H1 (cell line): ENCODE measurements around the gene NTRK1. TPM values are rescaled to one million over a fixed set of nuclear protein-coding genes. Genes with fewer than 3 reads are reported as not detected.

Experiments used
- CTCF ChIA-PET: fragments of 300-600 bp; sonication (Branson Sonifier 250); formaldehyde crosslinking; loops from one replicate; lab custom pipeline; 2021; ENCODE audit not compliant: partially characterized antibody; lab: Charles Lee
- POLR2A ChIA-PET: fragments of 300-600 bp; sonication (Branson Sonifier 250); formaldehyde crosslinking; loops from one replicate; lab custom pipeline; 2021; ENCODE audit warnings: inconsistent platforms; ENCODE audit not compliant: partially characterized antibody; lab: Charles Lee
- DNase-seq, 2 experiments: peaks; one replicate each; pipeline versions ENCODE4 v3.0.0 to v3.0.0-alpha.2; 2010 to 2022; ENCODE audit warnings: low spot score in 2 of 2, low read depth in 1 of 2, mixed read lengths in 1 of 2
- FAIRE-seq: peaks from 2 replicates; lab custom pipeline; 2011; peaks lifted over from hg19 to GRCh38; lab: Jason Lieb, UNC
- H2AFZ ChIP-seq: 2 replicates; pipeline ENCODE4 v1.8.1; 2012; ENCODE audit warnings: low read length, inconsistent platforms
- H2AK5ac ChIP-seq: 2 replicates; pipeline ENCODE4 v1.6.1; 2013; ENCODE audit warnings: low read depth, low read length
- H2BK120ac ChIP-seq: replicated peaks from 2 replicates; pipeline ENCODE3; 2013; ENCODE audit warnings: low read depth, low read length, inconsistent platforms
- H2BK12ac ChIP-seq: 2 replicates; pipeline ENCODE4 v1.6.1; 2013; ENCODE audit warnings: low read depth, low read length
- H2BK15ac ChIP-seq: 2 replicates; pipeline ENCODE4 v1.6.1; 2013; ENCODE audit warnings: low read length
- H2BK20ac ChIP-seq: 2 replicates; pipeline ENCODE4 v1.6.1; 2013; ENCODE audit warnings: low read length
- H2BK5ac ChIP-seq: 2 replicates; pipeline ENCODE4 v1.6.1; 2013; ENCODE audit warnings: low read depth, low read length
- H3K14ac ChIP-seq: 2 replicates; pipeline ENCODE4 v1.6.1; 2013; ENCODE audit warnings: inconsistent platforms; ENCODE audit not compliant: insufficient read length
- H3K18ac ChIP-seq: 2 replicates; pipeline ENCODE4 v1.6.1; 2013; ENCODE audit warnings: low read length; ENCODE audit errors: extremely low read depth
- H3K23ac ChIP-seq: 2 replicates; pipeline ENCODE4 v1.6.1; 2013; ENCODE audit warnings: inconsistent platforms; ENCODE audit not compliant: insufficient read length
- H3K23me2 ChIP-seq: 2 replicates; pipeline ENCODE4 v1.6.1; 2013; ENCODE audit warnings: low read depth, low read length
- H3K27ac ChIP-seq: 2 replicates; pipeline ENCODE4 v1.6.1; 2011; ENCODE audit warnings: low read depth, low read length, inconsistent platforms
- H3K27me3 ChIP-seq, 4 experiments: replicated peaks in 1 of 4; 1 replicate in 1 of 4; 2 replicates in 3 of 4; pipeline versions ENCODE4 v1.6.1 to v1.8.1; 2011 to 2013; ENCODE audit warnings: low read length in 3 of 4, mild to moderate bottlenecking in 3 of 4, inconsistent platforms in 2 of 4, mixed read lengths in 2 of 4, moderate library complexity in 1 of 4; ENCODE audit not compliant: control insufficient read depth in 3 of 4, insufficient read depth in 3 of 4; ENCODE audit errors: extremely low read depth in 1 of 4
- H3K36me3 ChIP-seq, 4 experiments: 2 replicates each; pipeline versions ENCODE4 v1.6.1 to v1.8.1; 2011 to 2013; ENCODE audit warnings: mild to moderate bottlenecking in 4 of 4, low read length in 3 of 4, moderate library complexity in 2 of 4, control low read depth in 1 of 4, inconsistent platforms in 1 of 4; ENCODE audit not compliant: insufficient read depth in 4 of 4, control insufficient read depth in 2 of 4
- H3K4ac ChIP-seq: replicated peaks from 2 replicates; pipeline ENCODE3; 2013; ENCODE audit warnings: low read length, low read depth, mixed read lengths, inconsistent platforms; ENCODE audit not compliant: insufficient read length
- H3K4me1 ChIP-seq, 4 experiments: replicated peaks in 1 of 4; 1 replicate in 1 of 4; 2 replicates in 3 of 4; pipeline versions ENCODE4 v1.6.1 to v1.8.1; 2011 to 2013; ENCODE audit warnings: low read length in 3 of 4, inconsistent platforms in 2 of 4, mixed read lengths in 1 of 4; ENCODE audit not compliant: insufficient read depth in 4 of 4, control insufficient read depth in 3 of 4
- H3K4me2 ChIP-seq, 2 experiments: 2 replicates each; pipeline versions ENCODE4 v1.6.1 to v1.8.1; 2011 to 2013; ENCODE audit warnings: low read depth in 2 of 2, low read length in 2 of 2, control low read depth in 1 of 2, inconsistent platforms in 1 of 2, mild to moderate bottlenecking in 1 of 2; ENCODE audit not compliant: insufficient read depth in 1 of 2
- H3K4me3 ChIP-seq, 4 experiments: fragments of 200-600, 300-600 bp in 1 of 4; sonication (generic), shearing (Covaris generic), sonication (Bioruptor Twin) in 1 of 4; 2 replicates each; pipeline versions ENCODE4 v1.5.1 to v1.8.1; 2011 to 2016; ENCODE audit warnings: low read length in 4 of 4, low read depth in 3 of 4, control low read depth in 2 of 4, inconsistent platforms in 2 of 4, mild to moderate bottlenecking in 2 of 4, mixed read lengths in 1 of 4, moderate library complexity in 1 of 4; ENCODE audit not compliant: insufficient read depth in 2 of 4; ENCODE audit errors: extremely low read depth in 1 of 4
- H3K56ac ChIP-seq: replicated peaks from 2 replicates; pipeline ENCODE3; 2013; ENCODE audit warnings: low read depth, mild to moderate bottlenecking, mixed read lengths, low read length, inconsistent platforms; ENCODE audit not compliant: insufficient read length
- H3K79me1 ChIP-seq: 2 replicates; pipeline ENCODE4 v1.6.1; 2013; ENCODE audit warnings: low read depth, low read length, control low read depth
- H3K79me2 ChIP-seq, 2 experiments: 2 replicates each; pipeline versions ENCODE4 v1.6.1 to v1.8.1; 2012 to 2013; ENCODE audit warnings: low read length in 2 of 2, mild to moderate bottlenecking in 2 of 2, inconsistent platforms in 1 of 2; ENCODE audit not compliant: insufficient read depth in 2 of 2, control insufficient read depth in 1 of 2
- H3K9ac ChIP-seq, 4 experiments: replicated peaks in 1 of 4; 1 replicate in 1 of 4; 2 replicates in 3 of 4; pipeline versions ENCODE4 v1.6.1 to v1.8.1; 2011 to 2013; ENCODE audit warnings: low read depth in 3 of 4, low read length in 3 of 4, control low read depth in 2 of 4, mild to moderate bottlenecking in 2 of 4, moderate library complexity in 2 of 4, inconsistent platforms in 1 of 4; ENCODE audit errors: extremely low read depth in 1 of 4
- H3K9me3 ChIP-seq, 2 experiments: 2 replicates each; pipeline versions ENCODE4 v1.6.1 to v1.8.1; 2012 to 2013; ENCODE audit warnings: mild to moderate bottlenecking in 2 of 2, moderate library complexity in 2 of 2, control low read depth in 1 of 2, inconsistent platforms in 1 of 2, low read depth in 1 of 2, low read length in 1 of 2, mixed read lengths in 1 of 2; ENCODE audit not compliant: insufficient read depth in 2 of 2
- H4K20me1 ChIP-seq, 2 experiments: replicated peaks in 1 of 2; 2 replicates each; pipeline versions ENCODE3 to v1.8.1; 2011 to 2013; ENCODE audit warnings: inconsistent platforms in 2 of 2, low read length in 2 of 2, mild to moderate bottlenecking in 1 of 2; ENCODE audit not compliant: insufficient read depth in 2 of 2, control insufficient read depth in 1 of 2
- H4K5ac ChIP-seq: 2 replicates; pipeline ENCODE4 v1.6.1; 2013; ENCODE audit warnings: low read length, low read depth, mixed read lengths, inconsistent platforms; ENCODE audit not compliant: insufficient read length
- H4K8ac ChIP-seq: 2 replicates; pipeline ENCODE4 v1.8.0; 2013; ENCODE audit warnings: mild to moderate bottlenecking, moderate library complexity, low read length, inconsistent platforms; ENCODE audit not compliant: insufficient read depth; ENCODE audit errors: extremely low read depth
- H4K91ac ChIP-seq: replicated peaks from 2 replicates; pipeline ENCODE3; 2013; ENCODE audit warnings: low read length, mixed read lengths, inconsistent platforms; ENCODE audit not compliant: insufficient read length
- KDM4A ChIP-seq: IDR thresholded peaks from one replicate; pipeline ENCODE4 v1.7.1; 2012; ENCODE audit warnings: low read depth, mild to moderate bottlenecking, moderate library complexity, low read length, inconsistent platforms; ENCODE audit not compliant: severe bottlenecking
- WGBS, 2 experiments: shearing (Covaris generic) in 1 of 2; methylation state at CpG; one replicate each; pipeline versions ENCODE4 v1.1.6 to v1.1.7; 2013 to 2015; ENCODE audit warnings: low lambda C conversion rate in 2 of 2, mixed read lengths in 2 of 2, inconsistent platforms in 1 of 2, low coverage in 1 of 2, missing lambda C conversion rate in 1 of 2; ENCODE audit not compliant: insufficient replicate concordance in 2 of 2, insufficient coverage in 1 of 2, insufficient read length in 1 of 2; ENCODE audit errors: extremely low coverage in 1 of 2, missing lambda C conversion rate in 1 of 2; 5-methylcytosine and 5-hydroxymethylcytosine counted together
- polyA plus RNA-seq, 7 experiments: library from polyadenylated mRNA; depleted of rRNA in 3 of 7; stranded (reverse) in 5 of 7; unstranded in 2 of 7; fragments of >200 nt in 5 of 7; fragments of 200-250 nt in 2 of 7; gene quantifications; 1 replicate in 5 of 7; 2 replicates in 1 of 7; 4 replicates in 1 of 7; pipeline versions ENCODE4 v1.2.1 to v1.2.3, GENCODE V29; 2011 to 2013; ENCODE audit warnings: missing spikeins in 2 of 7, mixed read lengths in 2 of 7
- total RNA-seq: library from RNA; stranded (reverse); fragmentation: NEBNext Ultra II Directional; extraction: Animal tissue kit (Norgen Biotek cat#: 25700); gene quantifications from 2 replicates; pipeline ENCODE4 v1.2.1, GENCODE V29; 2021
- TF ChIP-seq, protein P1 (sequence below): IDR thresholded peaks from 2 replicates; pipeline ENCODE4 v1.6.1; 2011; ENCODE audit warnings: low read length, improper control_type of control experiment

The NTRK1 gene
- total and polyA plus RNA-seq, 2 of the 8 experiments (the other 6 are each of a cell fraction or from before 2014, with no cell fraction given), result 0.12 to 0.24 TPM

DNA sequence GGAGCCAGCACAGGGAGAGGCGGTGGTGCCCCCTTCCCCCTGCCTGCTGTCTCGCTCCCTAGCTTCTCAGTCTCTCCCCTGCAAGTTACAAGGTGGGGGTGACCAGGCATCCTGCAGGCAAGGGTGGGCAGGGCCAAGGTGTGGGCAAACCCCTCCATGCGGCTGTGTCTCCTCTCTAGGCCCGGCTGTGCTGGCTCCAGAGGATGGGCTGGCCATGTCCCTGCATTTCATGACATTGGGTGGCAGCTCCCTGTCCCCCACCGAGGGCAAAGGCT lies 14.6 kb downstream of the NTRK1 start:
- H3K36me3 ChIP-seq, result no peaks in the 10 kb centered on the region
- no peak overlapping the region for H3K4me3 ChIP-seq
- no peak overlapping the region for H3K23ac ChIP-seq
- no peak overlapping the region for H2BK15ac ChIP-seq
- H4K91ac ChIP-seq, result no peak overlapping the region
- peaks cover 0 to 41% (median 17%) of the 10 kb centered on the region in 4 experiments; a peak in 6 of 7 replicates for H3K27me3 ChIP-seq
- no peak overlapping the region for H3K9ac ChIP-seq
- no peak overlapping the region for H4K5ac ChIP-seq
- 0 out of 2 replicates have a peak overlapping the region, but pooled peaks have one; percentile 48 for H2BK20ac ChIP-seq
- WGBS, 2 experiments, result 89% methylated on average over 3 of the region's 5 CpGs; no CpG with 5 or more reads in 1 of the 2 experiments
- H3K18ac ChIP-seq, result no peak overlapping the region
- no peak overlapping the region for H3K56ac ChIP-seq
- H2AK5ac ChIP-seq, result no peak overlapping the region
- no peak for FAIRE-seq
- H3K14ac ChIP-seq, result no peak overlapping the region
- CTCF ChIA-PET, result interaction anchor here (0.7 to 31.4 kb wide), 11 partner anchors 14 to 185 kb away, joined by 3 to 719 read pairs (median 11); partner anchors contain the start of genes INSRR, NTRK1 and PEAR1
- no peaks in the 10 kb centered on the region for H3K79me2 ChIP-seq
- no peak overlapping the region for H3K4me2 ChIP-seq
- no peak overlapping the region for H2BK120ac ChIP-seq
- H3K27ac ChIP-seq, result no peak overlapping the region
- no peak overlapping the region for H2AFZ ChIP-seq
- H2BK5ac ChIP-seq, result no peak overlapping the region
- H2BK12ac ChIP-seq, result no peak overlapping the region
- no peaks in the 10 kb centered on the region; the same call in 1 of the 2 replicates for H3K23me2 ChIP-seq
- peaks cover 0 to 2% (median 1%) of the 10 kb centered on the region in 4 experiments; a peak in 4 of 7 replicates for H3K4me1 ChIP-seq
- DNase-seq, result no peak
- peaks cover 0 to 3% of the 10 kb centered on the region in 2 experiments for H4K20me1 ChIP-seq
- no peaks in the 10 kb centered on the region for H3K9me3 ChIP-seq
- no peak overlapping the region for H3K4ac ChIP-seq
- no peaks in the 10 kb centered on the region for H3K79me1 ChIP-seq
- TF ChIP-seq, protein P1, sequence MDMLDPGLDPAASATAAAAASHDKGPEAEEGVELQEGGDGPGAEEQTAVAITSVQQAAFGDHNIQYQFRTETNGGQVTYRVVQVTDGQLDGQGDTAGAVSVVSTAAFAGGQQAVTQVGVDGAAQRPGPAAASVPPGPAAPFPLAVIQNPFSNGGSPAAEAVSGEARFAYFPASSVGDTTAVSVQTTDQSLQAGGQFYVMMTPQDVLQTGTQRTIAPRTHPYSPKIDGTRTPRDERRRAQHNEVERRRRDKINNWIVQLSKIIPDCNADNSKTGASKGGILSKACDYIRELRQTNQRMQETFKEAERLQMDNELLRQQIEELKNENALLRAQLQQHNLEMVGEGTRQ, result no peak
- TF ChIP-seq KDM4A, result no peak
- 0 out of 2 replicates have a peak overlapping the region, but pooled peaks have one; percentile 5 for H4K8ac ChIP-seq
- POLR2A ChIA-PET, result interaction anchor here (1.2 to 2.1 kb wide), 3 partner anchors 12 to 109 kb away, joined by 4 to 7 read pairs (median 5); partner anchors contain the start of genes NTRK1 and PRCC
